HG02943 (cell line): Measurements from ENCODE around the gene ACAD9.
A peak's percentile ranks its signal among the peaks of the same experiment; 100 is the strongest.
"Not testable (repeated sequence)": the region's sequence is repeated elsewhere in the genome, so short reads cannot be mapped to it uniquely, and the experiment has no call there.

ENCODE experiments used
- ATAC-seq: cut with Tn5 transposase; IDR thresholded peaks from one replicate; pipeline ENCODE4 v1.9.1; 2021; ENCODE audit warnings: mild to moderate bottlenecking, low read depth, moderate library complexity; ENCODE audit not compliant: unreplicated experiment

Gene ACAD9

GRCh38 chr3:128879125-128879969, at the start of gene ACAD9:
Gene ACAD9, plus strand, starts transcription at chr3:128879620. Its CDS starts 72 bp downstream, at chr3:128879692.
- peak; percentile 68 for ATAC-seq

- ATAC-seq, result not testable (repeated sequence)
Measured at GRCh38 chr3:128829925-128830625, 49.3 kb upstream of the ACAD9 start.

- not testable (repeated sequence) for ATAC-seq
Measured at GRCh38 chr3:128830762-128831161, 48.7 kb upstream of the ACAD9 start.

- not testable (repeated sequence) for ATAC-seq
Measured at GRCh38 chr3:128832979-128833378, 46.4 kb upstream of the ACAD9 start.

- no peak for ATAC-seq
Measured at GRCh38 chr3:128835096-128835495, 44.3 kb upstream of the ACAD9 start.

GRCh38 chr3:128841926-128842920, 37.2 kb upstream of the ACAD9 start:
- ATAC-seq, result no peak

- ATAC-seq, result no peak
Measured at GRCh38 chr3:128844502-128844901, 34.9 kb upstream of the ACAD9 start.

- no peak for ATAC-seq
Measured at GRCh38 chr3:128845119-128845777, 34.2 kb upstream of the ACAD9 start.

GRCh38 chr3:128845778-128846485, 33.5 kb upstream of the ACAD9 start:
- ATAC-seq, result no peak

- ATAC-seq, result no peak
Measured at GRCh38 chr3:128846486-128846891, 32.9 kb upstream of the ACAD9 start.

GRCh38 chr3:128847666-128848370, 31.6 kb upstream of the ACAD9 start:
- no peak for ATAC-seq

GRCh38 chr3:128848936-128849335, 30.5 kb upstream of the ACAD9 start:
- ATAC-seq, result no peak

- ATAC-seq, result no peak
Measured at GRCh38 chr3:128849911-128850455, 29.4 kb upstream of the ACAD9 start.

GRCh38 chr3:128850544-128850943, 28.9 kb upstream of the ACAD9 start:
- ATAC-seq, result no peak

GRCh38 chr3:128851601-128852000, 27.8 kb upstream of the ACAD9 start:
- ATAC-seq, result no peak

GRCh38 chr3:128853826-128854225, 25.6 kb upstream of the ACAD9 start:
- no peak for ATAC-seq

GRCh38 chr3:128854475-128854874, 24.9 kb upstream of the ACAD9 start:
- no peak for ATAC-seq

GRCh38 chr3:128855569-128855968, 23.9 kb upstream of the ACAD9 start:
- no peak for ATAC-seq
